ENCODE measurements around the gene TCHHL1. TPM values are rescaled to one million over a fixed set of nuclear protein-coding genes. Genes with fewer than 3 reads are reported as not detected.
A peak's percentile ranks its signal among the peaks of the same experiment; 100 is the strongest.
"Not testable (repeated sequence)": the region's sequence is repeated elsewhere in the genome, so short reads cannot be mapped to it uniquely, and the experiment has no call there.

Gene TCHHL1
- polyA plus RNA-seq, 4 donors = not detected

GRCh38 chr1:152096931-152097330 is 8.1 kb upstream of the TCHHL1 start:
- DNase-seq (ENCODE audit: low read depth in 4 of 4, low spot score in 3 of 4) = no peak

GRCh38 chr1:152086760-152087159 is 2.1 kb downstream of the TCHHL1 start:
- DNase-seq (ENCODE audit: low read depth in 4 of 4, low spot score in 3 of 4) = no peak

GRCh38 chr1:152084853-152085252 is 4.0 kb downstream of the TCHHL1 start:
- DNase-seq (ENCODE audit: low read depth in 4 of 4, low spot score in 3 of 4) = no peak

- not testable (repeated sequence) for DNase-seq (ENCODE audit: low read depth in 4 of 4, low spot score in 3 of 4)
Observed at GRCh38 chr1:152081026-152081425, 7.8 kb downstream of the TCHHL1 start.

- not testable (repeated sequence) for DNase-seq (ENCODE audit: low read depth in 4 of 4, low spot score in 3 of 4)
Observed at GRCh38 chr1:152080494-152080893, 8.4 kb downstream of the TCHHL1 start.

GRCh38 chr1:152078831-152079441 is 9.9 kb downstream of the TCHHL1 start:
- DNase-seq (ENCODE audit: low read depth in 4 of 4, low spot score in 3 of 4) = no peak

GRCh38 chr1:152072311-152072710 is 16.6 kb downstream of the TCHHL1 start:
- no peak for DNase-seq (ENCODE audit: low read depth in 4 of 4, low spot score in 3 of 4)

- no peak for DNase-seq (ENCODE audit: low read depth in 4 of 4, low spot score in 3 of 4)
Observed at GRCh38 chr1:152071123-152071522, 17.7 kb downstream of the TCHHL1 start.

- no peak for DNase-seq (ENCODE audit: low read depth in 4 of 4, low spot score in 3 of 4)
Observed at GRCh38 chr1:152067929-152068328, 20.9 kb downstream of the TCHHL1 start.

GRCh38 chr1:152067150-152067549 is 21.7 kb downstream of the TCHHL1 start:
- DNase-seq (ENCODE audit: low read depth in 4 of 4, low spot score in 3 of 4) = no peak

GRCh38 chr1:152061952-152062351 is 26.9 kb downstream of the TCHHL1 start:
- no peak for DNase-seq (ENCODE audit: low read depth in 4 of 4, low spot score in 3 of 4)

GRCh38 chr1:152053375-152053774 is 35.5 kb downstream of the TCHHL1 start:
- no peak for DNase-seq (ENCODE audit: low read depth in 4 of 4, low spot score in 3 of 4)

GRCh38 chr1:152052606-152053005 is 36.3 kb downstream of the TCHHL1 start:
- DNase-seq (ENCODE audit: low read depth in 4 of 4, low spot score in 3 of 4) = peak in 3 of 4 donors; percentile 55 to 67 (median 57)

- DNase-seq (ENCODE audit: low read depth in 4 of 4, low spot score in 3 of 4) = no peak
Observed at GRCh38 chr1:152050886-152051675, 37.8 kb downstream of the TCHHL1 start.

GRCh38 chr1:152049291-152050083 is 39.4 kb downstream of the TCHHL1 start:
- no peak for DNase-seq (ENCODE audit: low read depth in 4 of 4, low spot score in 3 of 4)

GRCh38 chr1:152048416-152049009 is 40.4 kb downstream of the TCHHL1 start:
- DNase-seq (ENCODE audit: low read depth in 4 of 4, low spot score in 3 of 4) = peak in 3 of 4 donors; percentile 41 to 61 (median 52)

- peak; percentile 61 to 77 (median 70) for DNase-seq (ENCODE audit: low read depth in 4 of 4, low spot score in 3 of 4)
Observed at GRCh38 chr1:152047730-152048415, 41.0 kb downstream of the TCHHL1 start.

- DNase-seq (ENCODE audit: low read depth in 4 of 4, low spot score in 3 of 4) = no peak
Observed at GRCh38 chr1:152047413-152047729, 41.5 kb downstream of the TCHHL1 start.

GRCh38 chr1:152044386-152044785 is 44.5 kb downstream of the TCHHL1 start:
- no peak for DNase-seq (ENCODE audit: low read depth in 4 of 4, low spot score in 3 of 4)

GRCh38 chr1:152043870-152044269 is 45.0 kb downstream of the TCHHL1 start:
- no peak for DNase-seq (ENCODE audit: low read depth in 4 of 4, low spot score in 3 of 4)

GRCh38 chr1:152042030-152042429 is 46.8 kb downstream of the TCHHL1 start:
- DNase-seq (ENCODE audit: low read depth in 4 of 4, low spot score in 3 of 4) = no peak

Measured in left renal pelvis (tissue), 4 donors.